HG03520 (cell line): ENCODE data around the gene FEZF1.

ENCODE experiments used
- ATAC-seq: cut with Tn5 transposase; IDR thresholded peaks from one replicate; pipeline ENCODE4 v1.9.1; 2021; ENCODE audit warnings: mild to moderate bottlenecking, moderate library complexity; ENCODE audit not compliant: unreplicated experiment

FEZF1 gene

GRCh38 chr7:122273117-122273516, 31.4 kb downstream of the FEZF1 start:
- ATAC-seq: peak; percentile 67

DNA sequence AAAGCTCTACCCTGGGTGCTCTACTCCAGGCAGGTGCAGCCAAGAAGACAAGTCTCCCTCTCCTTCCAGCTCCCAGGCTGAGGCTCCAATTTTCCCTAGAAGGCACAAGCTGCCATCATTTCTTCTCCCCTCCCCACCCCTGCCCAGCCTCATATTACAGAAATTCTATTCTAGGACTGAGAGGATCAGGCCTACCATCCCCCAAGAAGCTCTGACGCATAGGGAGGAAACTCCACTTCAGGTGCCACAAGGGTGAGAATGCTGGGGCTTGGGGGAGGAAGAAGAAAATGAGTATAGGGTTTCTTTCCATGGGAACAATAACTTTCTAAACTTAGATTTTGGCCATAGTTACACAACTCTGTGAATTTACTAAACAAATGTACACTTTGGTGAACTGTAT, 35.3 kb downstream of the FEZF1 start:
- ATAC-seq: no peak

GRCh38 chr7:122268101-122268500, 36.4 kb downstream of the FEZF1 start:
- ATAC-seq: no peak

- no peak for ATAC-seq
Observed at GRCh38 chr7:122262246-122262645, 42.3 kb downstream of the FEZF1 start.

DNA sequence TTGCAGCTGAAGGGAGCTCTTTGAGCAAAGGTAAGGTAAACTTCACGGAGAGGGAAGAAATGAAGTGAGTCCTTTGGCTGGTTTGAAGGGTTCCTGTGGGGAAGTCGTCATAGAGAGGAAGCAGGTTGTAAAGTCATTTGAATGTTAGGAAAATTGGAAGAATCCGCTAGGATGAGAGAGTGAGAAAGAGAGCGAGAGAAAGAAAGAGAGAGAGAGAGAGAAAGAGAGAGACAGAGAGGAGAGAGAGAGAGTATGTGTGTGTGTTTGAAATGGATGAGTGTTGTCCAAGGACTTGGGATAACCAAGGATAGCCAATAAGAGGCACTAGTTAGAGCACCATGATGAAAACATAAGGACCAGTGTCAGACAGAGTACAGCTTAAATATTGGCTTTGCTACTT, 43.1 kb downstream of the FEZF1 start:
- no peak for ATAC-seq

GRCh38 chr7:122261016-122261415, 43.5 kb downstream of the FEZF1 start:
- no peak for ATAC-seq

- no peak for ATAC-seq
Observed at GRCh38 chr7:122260336-122260735, 44.2 kb downstream of the FEZF1 start.

- ATAC-seq: no peak
Observed at GRCh38 chr7:122258971-122259370, 45.6 kb downstream of the FEZF1 start.

DNA sequence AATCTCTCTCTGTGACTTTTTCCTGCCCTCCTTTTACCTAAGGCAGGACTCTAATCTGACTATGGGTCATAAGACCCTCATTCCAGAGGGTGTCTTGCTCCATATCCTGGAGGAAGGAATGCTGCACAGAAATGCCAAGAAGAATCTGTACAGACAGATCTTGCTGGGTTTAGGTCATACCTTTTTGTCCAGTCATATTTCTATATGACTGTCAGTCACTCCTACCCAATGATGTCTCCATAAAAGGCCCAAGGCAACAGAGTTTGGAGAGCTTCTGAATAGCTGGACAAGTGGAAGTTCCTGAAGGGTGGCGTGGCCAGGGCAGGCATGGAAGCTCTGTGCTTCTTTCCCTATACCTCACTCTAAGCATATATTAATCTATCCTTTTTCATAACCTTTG, 47.5 kb downstream of the FEZF1 start:
- ATAC-seq: no peak

- ATAC-seq: no peak
Observed at GRCh38 chr7:122256046-122256445, 48.5 kb downstream of the FEZF1 start.

- ATAC-seq: no peak
Observed at GRCh38 chr7:122255454-122255853, 49.1 kb downstream of the FEZF1 start.
